Loucy (cell line): ENCODE results near the gene TYW1.
"Not testable (repeated sequence)": the region's sequence is repeated elsewhere in the genome, so short reads cannot be mapped to it uniquely, and the experiment has no call there.

Experiments
- H2AFZ ChIP-seq: fragments of 200-600 bp; sonication (generic); 2 replicates; pipeline ENCODE4 v1.6.0; 2016; ENCODE audit warnings: antibody characterized with exemption, mild to moderate bottlenecking, low read length, moderate library complexity
- H3F3A ChIP-seq: fragments of 200-600 bp; 2 replicates; pipeline ENCODE4 v1.6.0; 2016; ENCODE audit warnings: antibody characterized with exemption, low read depth, mild to moderate bottlenecking
- H3K27me3 ChIP-seq: fragments of 200-600 bp; sonication (generic); 2 replicates; pipeline ENCODE4 v1.6.1; 2014; ENCODE audit warnings: low read length, mild to moderate bottlenecking; ENCODE audit not compliant: insufficient read depth, poor library complexity, severe bottlenecking
- H3K36me3 ChIP-seq: fragments of 200-600 bp; sonication (generic); 2 replicates; pipeline ENCODE4 v1.6.1; 2016; ENCODE audit warnings: low read length; ENCODE audit not compliant: insufficient read depth
- H3K4me1 ChIP-seq: fragments of 200-600 bp; sonication (generic); 2 replicates; pipeline ENCODE4 v1.5.1; 2014; ENCODE audit warnings: low read length, mild to moderate bottlenecking; ENCODE audit not compliant: insufficient read depth, poor library complexity, severe bottlenecking
- H3K4me2 ChIP-seq: fragments of 200-600 bp; sonication (generic); 2 replicates; pipeline ENCODE4 v1.6.0; 2014; ENCODE audit warnings: antibody characterized with exemption, low read length, low read depth, mild to moderate bottlenecking; ENCODE audit not compliant: poor library complexity, severe bottlenecking
- H3K4me3 ChIP-seq: fragments of 200-600 bp; sonication (generic); 2 replicates; pipeline ENCODE4 v1.5.1; 2014; ENCODE audit warnings: low read length, mild to moderate bottlenecking, mixed read lengths; ENCODE audit not compliant: poor library complexity, severe bottlenecking
- H3K79me2 ChIP-seq: fragments of 200-600 bp; sonication (generic); 2 replicates; pipeline ENCODE4 v1.6.1; 2014; ENCODE audit warnings: low read length; ENCODE audit not compliant: insufficient read depth
- H3K9ac ChIP-seq: fragments of 200-600 bp; sonication (generic); 2 replicates; pipeline ENCODE4 v1.6.0; 2014; ENCODE audit warnings: mild to moderate bottlenecking, low read depth, low read length, moderate library complexity; ENCODE audit not compliant: poor library complexity, severe bottlenecking
- H3K9me2 ChIP-seq: fragments of 200-600 bp; sonication (generic); replicated peaks from 2 replicates; pipeline ENCODE4 v1.6.1; 2016; ENCODE audit warnings: low read depth, low read length, mixed read lengths
- H3K9me3 ChIP-seq: fragments of 200-600 bp; sonication (generic); 2 replicates; pipeline ENCODE4 v1.6.1; 2014; ENCODE audit warnings: mild to moderate bottlenecking, antibody characterized with exemption, low read length, low read depth; ENCODE audit not compliant: insufficient read depth
- H4K20me1 ChIP-seq: fragments of 200-600 bp; sonication (generic); 2 replicates; pipeline ENCODE4 v1.6.0; 2014; ENCODE audit warnings: antibody characterized with exemption, low read length, mild to moderate bottlenecking; ENCODE audit not compliant: insufficient read depth, poor library complexity, severe bottlenecking
- EZH2phosphoT487 ChIP-seq: fragments of 200-600 bp; IDR thresholded peaks from 2 replicates; pipeline ENCODE4 v1.6.1; 2018; ENCODE audit warnings: antibody characterized with exemption, mild to moderate bottlenecking, moderate library complexity, borderline replicate concordance
- TF ChIP-seq, protein P1 (sequence below): fragments of 200-600 bp; sonication (generic); conservative IDR thresholded peaks from 2 replicates; pipeline ENCODE4 v1.5.1; 2014; ENCODE audit warnings: mild to moderate bottlenecking, antibody characterized with exemption, low read length

Gene TYW1

GRCh38 chr7:66970310-66970709 lies 26.3 kb upstream of the TYW1 start:
- H4K20me1 ChIP-seq = no peaks in the 10 kb centered on the region
- no peaks in the 10 kb centered on the region for H3F3A ChIP-seq
- TF ChIP-seq, protein P1, sequence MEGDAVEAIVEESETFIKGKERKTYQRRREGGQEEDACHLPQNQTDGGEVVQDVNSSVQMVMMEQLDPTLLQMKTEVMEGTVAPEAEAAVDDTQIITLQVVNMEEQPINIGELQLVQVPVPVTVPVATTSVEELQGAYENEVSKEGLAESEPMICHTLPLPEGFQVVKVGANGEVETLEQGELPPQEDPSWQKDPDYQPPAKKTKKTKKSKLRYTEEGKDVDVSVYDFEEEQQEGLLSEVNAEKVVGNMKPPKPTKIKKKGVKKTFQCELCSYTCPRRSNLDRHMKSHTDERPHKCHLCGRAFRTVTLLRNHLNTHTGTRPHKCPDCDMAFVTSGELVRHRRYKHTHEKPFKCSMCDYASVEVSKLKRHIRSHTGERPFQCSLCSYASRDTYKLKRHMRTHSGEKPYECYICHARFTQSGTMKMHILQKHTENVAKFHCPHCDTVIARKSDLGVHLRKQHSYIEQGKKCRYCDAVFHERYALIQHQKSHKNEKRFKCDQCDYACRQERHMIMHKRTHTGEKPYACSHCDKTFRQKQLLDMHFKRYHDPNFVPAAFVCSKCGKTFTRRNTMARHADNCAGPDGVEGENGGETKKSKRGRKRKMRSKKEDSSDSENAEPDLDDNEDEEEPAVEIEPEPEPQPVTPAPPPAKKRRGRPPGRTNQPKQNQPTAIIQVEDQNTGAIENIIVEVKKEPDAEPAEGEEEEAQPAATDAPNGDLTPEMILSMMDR = no peak
- TF ChIP-seq EZH2phosphoT487 = no peak
- H2AFZ ChIP-seq = peak overlapping the region; percentile 41; the same call in 1 of the 2 replicates
- H3K36me3 ChIP-seq = no peaks in the 10 kb centered on the region
- H3K9me2 ChIP-seq = no peaks in the 10 kb centered on the region
- H3K4me2 ChIP-seq = no peak overlapping the region
- no peaks in the 10 kb centered on the region for H3K9me3 ChIP-seq
- H3K27me3 ChIP-seq = no peaks in the 10 kb centered on the region
- H3K4me3 ChIP-seq = no peak overlapping the region
- H3K9ac ChIP-seq = no peak overlapping the region
- H3K79me2 ChIP-seq = no peaks in the 10 kb centered on the region
- no peaks in the 10 kb centered on the region for H3K4me1 ChIP-seq

DNA sequence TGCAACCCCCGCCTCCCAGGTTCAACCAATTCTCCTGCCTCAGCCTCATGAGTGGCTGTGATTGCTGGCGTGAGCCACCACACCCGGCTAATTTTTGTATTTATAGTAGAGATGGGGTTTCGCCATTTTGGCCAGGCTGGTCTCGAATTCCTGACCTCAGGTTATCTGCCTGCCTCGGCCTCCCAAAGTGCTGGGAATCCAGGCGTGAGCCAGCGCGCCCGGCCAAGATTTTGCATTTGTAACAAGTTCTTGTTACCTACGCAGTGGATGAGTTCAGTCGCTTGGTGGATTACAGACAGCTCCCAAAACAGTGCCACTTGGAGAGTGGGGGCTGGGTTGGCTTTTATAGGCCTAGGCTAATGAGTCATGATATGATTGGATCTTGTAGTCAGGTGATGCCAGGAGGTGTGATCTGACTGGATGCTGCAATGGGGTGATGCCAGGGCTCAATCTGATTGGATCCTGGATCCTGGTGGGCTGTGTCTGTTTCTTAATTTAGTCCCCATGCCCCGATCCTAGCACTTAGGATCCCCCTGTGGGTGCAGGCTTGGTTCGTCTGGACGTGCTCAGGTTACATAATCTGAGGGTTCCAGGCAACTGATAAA lies 21.5 kb upstream of the TYW1 start:
- no peaks in the 10 kb centered on the region for H4K20me1 ChIP-seq
- H3K36me3 ChIP-seq = no peaks in the 10 kb centered on the region
- no peak overlapping the region for H3K4me2 ChIP-seq
- TF ChIP-seq EZH2phosphoT487 = no peak
- TF ChIP-seq, protein P1 = no peak
- H3K9me2 ChIP-seq = no peaks in the 10 kb centered on the region
- H3K4me3 ChIP-seq = no peak overlapping the region
- H3K9ac ChIP-seq = no peak overlapping the region
- peaks cover 4% of the 10 kb centered on the region; the same call in 1 of the 2 replicates for H3K9me3 ChIP-seq
- no peaks in the 10 kb centered on the region for H3K4me1 ChIP-seq
- H3K79me2 ChIP-seq = no peaks in the 10 kb centered on the region
- H3K27me3 ChIP-seq = no peaks in the 10 kb centered on the region
- no peak overlapping the region for H2AFZ ChIP-seq
- H3F3A ChIP-seq = no peaks in the 10 kb centered on the region

DNA sequence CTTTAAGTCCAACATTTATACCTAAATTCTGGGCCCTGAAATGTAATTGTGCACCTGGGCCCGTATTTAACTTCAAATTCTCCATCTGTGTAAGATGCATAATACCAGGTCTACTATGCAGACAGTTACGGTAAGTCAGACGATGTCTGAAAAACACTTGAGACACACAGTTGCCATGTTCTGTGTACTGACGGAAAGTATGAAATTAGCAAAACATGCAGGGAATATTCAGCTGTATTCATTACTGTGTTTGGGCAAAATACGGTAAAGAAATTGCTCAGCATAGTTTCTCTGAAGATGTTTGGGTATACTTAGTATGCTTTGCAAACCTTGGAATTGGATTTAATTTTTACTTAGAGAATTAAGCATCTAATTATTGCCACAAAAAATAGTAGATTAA lies 18.3 kb upstream of the TYW1 start:
- H3K79me2 ChIP-seq, H2AFZ ChIP-seq, H3K4me2 ChIP-seq, H3K9me2 ChIP-seq, H3K9me3 ChIP-seq, H3K4me3 ChIP-seq, H3K4me1 ChIP-seq, H3K9ac ChIP-seq, H3K36me3 ChIP-seq, H3F3A ChIP-seq, H3K27me3 ChIP-seq, H4K20me1 ChIP-seq: not testable (repeated sequence)

- not testable (repeated sequence) for H3K79me2 ChIP-seq, H3K36me3 ChIP-seq, H3K9ac ChIP-seq, H3K9me3 ChIP-seq, H3K27me3 ChIP-seq, H3K4me1 ChIP-seq, H4K20me1 ChIP-seq, H3K9me2 ChIP-seq, H3K4me3 ChIP-seq, H2AFZ ChIP-seq, H3F3A ChIP-seq, H3K4me2 ChIP-seq
These were observed 17.6 kb upstream of the TYW1 start for GRCh38 chr7:66979013-66979412.

GRCh38 chr7:66980336-66980735 lies 16.3 kb upstream of the TYW1 start:
- H2AFZ ChIP-seq, H3K36me3 ChIP-seq, H4K20me1 ChIP-seq, H3K9me2 ChIP-seq, H3K4me1 ChIP-seq, H3K9me3 ChIP-seq, H3K4me3 ChIP-seq, H3F3A ChIP-seq, H3K9ac ChIP-seq, H3K79me2 ChIP-seq, H3K4me2 ChIP-seq, H3K27me3 ChIP-seq: not testable (repeated sequence)

DNA sequence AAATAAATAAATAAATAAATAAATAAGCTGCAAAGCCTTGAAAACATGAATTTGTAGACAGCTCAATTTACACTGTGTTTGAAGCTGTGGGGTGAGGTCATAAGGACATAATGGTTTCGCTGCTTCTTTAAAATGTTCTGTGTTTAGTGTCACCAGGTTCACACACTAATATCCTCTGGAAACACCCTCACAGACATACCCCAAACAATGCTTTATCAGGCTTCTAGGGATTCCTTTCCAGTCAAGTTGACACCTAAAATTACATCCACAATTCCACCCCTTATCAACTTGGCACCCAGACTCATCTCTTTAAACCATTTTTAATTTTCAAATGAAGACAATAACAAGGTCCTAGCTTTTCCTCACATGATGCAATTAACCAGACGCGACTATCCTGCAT lies 7.1 kb upstream of the TYW1 start:
- H4K20me1 ChIP-seq, H3K9me2 ChIP-seq, H2AFZ ChIP-seq, H3F3A ChIP-seq, H3K4me3 ChIP-seq, H3K4me2 ChIP-seq, H3K9ac ChIP-seq, H3K4me1 ChIP-seq, H3K27me3 ChIP-seq, H3K9me3 ChIP-seq: not testable (repeated sequence)
- Histone ChIP-seq H3K79me2 (peaks cover 20% of the 10 kb centered on the region), H3K36me3 (peaks cover 14% of the 10 kb centered on the region; the same call in 1 of the 2 replicates)
